GM18951 (cell line): ENCODE measurements around the gene SPOCK1.
"Not testable (repeated sequence)": the region's sequence is repeated elsewhere in the genome, so short reads cannot be mapped to it uniquely, and the experiment has no call there.

Experiments used
- POLR2A ChIP-seq: IDR thresholded peaks from 4 replicates; pipeline ENCODE4 v1.6.1; 2011; ENCODE audit warnings: mild to moderate bottlenecking; ENCODE audit not compliant: insufficient read length, insufficient read depth; ENCODE audit errors: extremely low read depth
- in situ Hi-C: fragments of 300-500 bp; cut with MboI; formaldehyde crosslinking; loops from one replicate; pipeline ENCODE4 v1.12.0; 2022; ENCODE audit warnings: low sequenced_read_pairs, mixed read lengths, inconsistent platforms; ENCODE audit not compliant: unreplicated experiment

Gene SPOCK1

GRCh38 chr5:137234973-137235943, 263.9 kb downstream of the SPOCK1 start:
- no peak for TF ChIP-seq POLR2A
- in situ Hi-C loops, result no loop called here

GRCh38 chr5:137233726-137234125, 265.4 kb downstream of the SPOCK1 start:
- no peak for TF ChIP-seq POLR2A
- in situ Hi-C loops, result no loop called here

GRCh38 chr5:137233304-137233703, 265.8 kb downstream of the SPOCK1 start:
- in situ Hi-C loops, result not testable (repeated sequence)

GRCh38 chr5:137231540-137231939, 267.6 kb downstream of the SPOCK1 start:
- in situ Hi-C loops, result no loop called here
- no peak for TF ChIP-seq POLR2A

- in situ Hi-C loops, result no loop called here
- TF ChIP-seq POLR2A, result no peak
Observed at GRCh38 chr5:137228816-137229215, 270.3 kb downstream of the SPOCK1 start.

GRCh38 chr5:137226081-137226480, 273.0 kb downstream of the SPOCK1 start:
- TF ChIP-seq POLR2A, result no peak
- in situ Hi-C loops, result no loop called here

GRCh38 chr5:137223324-137224295, 275.5 kb downstream of the SPOCK1 start:
- no peak for TF ChIP-seq POLR2A
- in situ Hi-C loops, result no loop called here

GRCh38 chr5:137221943-137222342, 277.2 kb downstream of the SPOCK1 start:
- in situ Hi-C loops, result no loop called here
- TF ChIP-seq POLR2A, result no peak

GRCh38 chr5:137220523-137220927, 278.6 kb downstream of the SPOCK1 start:
- in situ Hi-C loops, result no loop called here
- TF ChIP-seq POLR2A, result no peak

- in situ Hi-C loops, result no loop called here
- TF ChIP-seq POLR2A, result no peak
Observed at GRCh38 chr5:137218896-137219295, 280.2 kb downstream of the SPOCK1 start.

- in situ Hi-C loops, result no loop called here
- TF ChIP-seq POLR2A, result no peak
Observed at GRCh38 chr5:137218471-137218870, 280.7 kb downstream of the SPOCK1 start.

- no peak for TF ChIP-seq POLR2A
- in situ Hi-C loops, result no loop called here
Observed at GRCh38 chr5:137217599-137218200, 281.4 kb downstream of the SPOCK1 start.

GRCh38 chr5:137216976-137217598, 282.0 kb downstream of the SPOCK1 start:
- TF ChIP-seq POLR2A, result no peak
- in situ Hi-C loops, result no loop called here

GRCh38 chr5:137215780-137216179, 283.3 kb downstream of the SPOCK1 start:
- in situ Hi-C loops, result no loop called here
- no peak for TF ChIP-seq POLR2A
